ENCODE results near the gene TMEM190.

The TMEM190 gene

GRCh38 chr19:55372316-55373081 is 4.1 kb upstream of the TMEM190 start:
- no peak for DNase-seq (ENCODE audit: low spot score)

- DNase-seq (ENCODE audit: low spot score), result no peak
These were observed 3.2 kb upstream of the TMEM190 start for GRCh38 chr19:55373306-55373992.

GRCh38 chr19:55373993-55374757 is 2.5 kb upstream of the TMEM190 start:
- DNase-seq (ENCODE audit: low spot score), result no peak

GRCh38 chr19:55377356-55378131 is 918 bp downstream of the TMEM190 start:
- no peak for DNase-seq (ENCODE audit: low spot score)

GRCh38 chr19:55379174-55379573 is 2.5 kb downstream of the TMEM190 start:
- DNase-seq (ENCODE audit: low spot score), result no peak

- no peak for DNase-seq (ENCODE audit: low spot score)
These were observed 5.4 kb downstream of the TMEM190 start for GRCh38 chr19:55382013-55382412.

- no peak for DNase-seq (ENCODE audit: low spot score)
These were observed 6.0 kb downstream of the TMEM190 start for GRCh38 chr19:55382522-55383054.

DNA sequence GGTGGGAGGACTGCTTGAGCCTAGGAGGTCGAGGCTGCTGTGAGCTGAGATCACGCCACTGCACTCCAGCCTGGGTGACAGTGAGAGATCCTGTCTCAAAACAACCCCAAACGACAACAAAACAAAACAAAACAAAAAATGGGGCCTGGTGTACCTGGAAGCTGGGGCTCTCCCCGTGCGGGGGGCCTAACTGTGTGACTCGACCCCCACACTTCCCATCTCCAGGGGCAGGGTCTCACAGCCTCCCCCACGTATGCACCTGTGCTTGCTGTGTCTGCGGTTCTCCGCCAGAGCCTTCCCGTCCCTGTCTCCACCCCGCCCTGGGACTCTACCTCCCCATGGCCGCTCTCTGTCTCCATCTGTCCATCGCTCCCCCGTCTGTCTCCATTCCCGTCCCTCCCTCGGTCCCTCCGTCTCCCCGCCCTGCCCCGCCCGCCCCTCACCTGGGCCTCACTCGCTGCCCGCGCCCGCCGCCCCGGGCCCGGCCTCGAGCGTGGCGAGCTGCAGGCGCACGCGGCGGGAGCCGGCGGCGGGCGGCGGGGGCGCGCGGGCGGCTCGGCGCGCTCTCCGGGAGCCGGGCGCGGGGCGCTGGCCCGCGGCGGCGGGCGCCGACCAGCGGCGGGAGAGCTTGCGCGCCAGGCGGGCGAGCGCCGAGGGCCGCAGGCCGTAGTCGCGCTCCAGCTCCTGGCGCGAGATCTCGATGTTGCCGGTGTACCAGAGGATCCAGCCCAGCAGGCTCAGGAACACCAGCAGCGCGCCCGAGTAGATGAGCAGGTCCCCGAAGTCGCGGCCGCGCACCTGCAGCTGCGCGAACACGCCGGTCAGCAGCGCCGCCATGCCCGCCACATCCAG is 6.9 kb downstream of the TMEM190 start:
- DNase-seq (ENCODE audit: low spot score), result peak; percentile 49

GRCh38 chr19:55384131-55384919 is 7.7 kb downstream of the TMEM190 start, which contains the start of gene TMEM238:
Gene TMEM238, minus strand, starts transcription at chr19:55384292. Its CDS starts 33 bp downstream, at chr19:55384259.
- DNase-seq (ENCODE audit: low spot score), result no peak

- peak; percentile 93 for DNase-seq (ENCODE audit: low spot score)
These were observed 8.5 kb downstream of the TMEM190 start for GRCh38 chr19:55384920-55385723.

GRCh38 chr19:55385724-55386492 is 9.3 kb downstream of the TMEM190 start, which contains the start of gene RPL28:
Gene RPL28, plus strand, starts transcription at chr19:55385932. Its CDS starts 426 bp downstream, at chr19:55386358.
- DNase-seq (ENCODE audit: low spot score), result peak; percentile 99

- DNase-seq (ENCODE audit: low spot score), result no peak
These were observed 9.9 kb downstream of the TMEM190 start for GRCh38 chr19:55386493-55386971.

DNA sequence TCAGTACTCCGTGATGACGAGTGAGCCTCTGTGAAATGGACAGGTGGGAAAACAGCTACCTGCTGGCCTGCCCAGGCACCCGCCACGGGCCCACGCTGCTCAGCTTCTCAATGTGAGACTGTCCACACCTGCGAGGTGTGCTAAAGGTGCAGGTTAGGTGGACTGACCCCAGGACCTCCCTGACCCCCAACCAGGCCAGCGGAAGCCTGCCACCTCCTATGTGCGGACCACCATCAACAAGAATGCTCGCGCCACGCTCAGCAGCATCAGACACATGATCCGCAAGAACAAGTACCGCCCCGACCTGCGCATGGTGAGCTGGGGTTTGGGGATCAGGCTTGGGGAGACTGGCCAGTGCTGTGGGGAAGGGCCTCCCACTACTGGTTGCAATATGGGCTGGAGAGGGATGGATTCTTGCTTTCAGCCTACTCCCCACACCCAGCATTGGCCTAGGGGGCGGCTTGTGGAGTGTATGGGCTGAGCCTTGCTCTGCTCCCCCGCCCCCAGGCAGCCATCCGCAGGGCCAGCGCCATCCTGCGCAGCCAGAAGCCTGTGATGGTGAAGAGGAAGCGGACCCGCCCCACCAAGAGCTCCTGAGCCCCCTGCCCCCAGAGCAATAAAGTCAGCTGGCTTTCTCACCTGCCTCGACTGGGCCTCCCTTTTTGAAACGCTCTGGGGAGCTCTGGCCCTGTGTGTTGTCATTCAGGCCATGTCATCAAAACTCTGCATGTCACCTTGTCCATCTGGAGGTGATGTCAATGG is 11.3 kb downstream of the TMEM190 start:
- no peak for DNase-seq (ENCODE audit: low spot score)

DNA sequence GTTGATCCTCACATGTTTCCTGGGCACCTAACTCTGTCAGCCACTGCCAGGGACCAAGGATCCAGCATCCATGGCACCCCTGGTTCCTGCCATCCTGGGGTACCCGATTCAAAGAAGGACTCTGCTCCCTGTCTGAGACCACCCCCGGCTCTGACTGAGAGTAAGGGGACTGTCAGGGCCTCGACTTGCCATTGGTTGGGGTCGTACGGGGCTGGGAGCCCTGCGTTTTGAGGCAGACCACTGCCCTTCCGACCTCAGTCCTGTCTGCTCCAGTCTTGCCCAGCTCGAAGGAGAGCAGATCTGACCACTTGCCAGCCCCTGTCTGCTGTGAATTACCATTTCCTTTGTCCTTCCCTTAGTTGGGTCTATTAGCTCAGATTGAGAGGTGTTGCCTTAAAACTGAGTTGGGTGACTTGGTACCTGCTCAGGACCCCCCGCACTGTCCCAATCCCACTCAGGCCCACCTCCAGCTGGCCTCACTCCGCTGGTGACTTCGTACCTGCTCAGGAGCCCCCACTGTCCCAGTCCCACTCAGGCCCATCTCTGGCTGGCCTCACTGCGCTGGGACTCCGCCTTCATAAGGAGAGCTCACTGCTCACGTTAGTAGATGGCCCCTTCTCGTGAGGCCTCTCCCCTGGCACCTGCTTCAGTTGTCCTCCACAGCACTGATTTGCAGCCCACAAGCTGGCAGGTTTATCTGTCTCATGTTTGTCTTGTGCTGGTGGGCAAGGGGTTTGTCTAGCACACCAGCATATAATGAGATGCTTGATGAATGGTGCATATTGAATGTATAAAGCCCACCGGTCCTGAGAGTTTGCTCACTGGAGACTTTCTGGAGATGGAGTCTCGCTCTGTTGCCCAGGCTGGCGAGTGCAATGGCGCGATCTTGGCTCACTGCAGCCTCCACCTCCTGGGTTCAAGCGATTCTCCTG is 13.0 kb downstream of the TMEM190 start:
- DNase-seq (ENCODE audit: low spot score), result no peak

DNA sequence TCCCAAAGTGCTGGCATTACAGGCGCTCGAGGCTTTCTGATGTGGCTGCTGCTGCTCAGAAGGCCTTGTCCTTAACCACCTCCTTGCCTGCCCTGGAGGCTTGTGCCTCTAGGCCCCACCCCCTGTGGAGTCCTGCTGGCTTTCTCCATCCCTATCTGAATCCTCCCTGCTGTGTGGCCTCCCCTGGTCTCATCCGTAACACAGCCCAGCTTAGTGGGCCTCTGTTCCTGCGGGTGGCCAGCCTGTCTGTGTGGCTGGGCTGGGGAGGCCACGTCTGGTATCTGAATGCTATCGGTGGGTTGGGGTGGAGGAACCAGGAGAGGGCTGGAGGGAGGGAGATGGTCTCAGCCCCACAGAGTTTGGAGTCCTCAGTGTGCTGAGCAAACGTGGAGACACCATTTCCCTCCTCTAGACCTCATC is 13.8 kb downstream of the TMEM190 start:
- DNase-seq (ENCODE audit: low spot score), result no peak

GRCh38 chr19:55391191-55391670 is 14.6 kb downstream of the TMEM190 start:
- DNase-seq (ENCODE audit: low spot score), result no peak
